ENCODE data around the gene VPS13A.
"Not testable (repeated sequence)": the region's sequence is repeated elsewhere in the genome, so short reads cannot be mapped to it uniquely, and the experiment has no call there.

Gene VPS13A

DNA sequence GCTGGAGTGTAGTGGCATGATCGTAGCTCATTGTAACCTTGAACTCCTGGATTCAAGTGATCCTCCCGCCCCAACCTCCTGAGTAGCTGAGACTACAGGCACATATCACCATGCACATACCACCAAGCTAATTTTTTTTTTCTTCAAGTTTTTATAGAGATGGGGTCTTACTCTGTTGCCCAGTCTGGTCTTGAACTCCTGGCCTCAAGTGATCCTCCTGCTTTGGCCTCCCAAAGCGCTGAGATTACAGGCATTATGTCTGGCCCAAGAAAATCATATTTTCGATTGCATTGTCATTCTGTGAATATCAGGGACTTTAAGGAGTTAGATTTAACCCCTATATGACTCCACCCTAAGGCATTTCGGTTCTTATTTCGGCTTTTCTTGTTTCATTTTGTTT, 116.6 kb downstream of the VPS13A start:
- TF ChIP-seq POLR2A (IDR thresholded peaks at IDR 0.05; ENCODE audit: low read length), result no peak
- no peak for TF ChIP-seq GATA1 (IDR thresholded peaks at IDR 0.05; ENCODE audit: low read depth, low read length)
- DNase-seq, result no peak

DNA sequence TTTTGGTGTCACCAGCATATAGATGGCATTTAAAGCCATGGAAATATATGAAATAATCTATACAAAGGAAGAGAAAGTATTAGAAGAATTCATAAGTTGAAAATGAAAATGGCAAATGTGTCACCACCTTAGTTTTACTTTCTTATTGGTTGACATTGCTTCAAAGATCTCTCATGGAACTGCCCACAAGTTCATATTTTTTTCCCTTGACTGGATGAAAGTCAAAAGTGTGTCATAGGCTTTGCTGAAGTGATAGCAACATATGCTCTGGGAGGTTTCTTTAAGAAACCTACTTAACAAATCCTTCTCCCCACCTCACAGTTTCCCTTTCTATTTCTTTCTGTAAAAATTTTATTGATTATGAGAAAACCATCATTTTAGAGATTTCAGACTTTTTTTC, 127.2 kb downstream of the VPS13A start:
- TF ChIP-seq POLR2A (IDR thresholded peaks at IDR 0.05; ENCODE audit: low read length) (no peak), GATA1 (IDR thresholded peaks at IDR 0.05; ENCODE audit: low read depth, low read length) (no peak)
- no peak for DNase-seq

DNA sequence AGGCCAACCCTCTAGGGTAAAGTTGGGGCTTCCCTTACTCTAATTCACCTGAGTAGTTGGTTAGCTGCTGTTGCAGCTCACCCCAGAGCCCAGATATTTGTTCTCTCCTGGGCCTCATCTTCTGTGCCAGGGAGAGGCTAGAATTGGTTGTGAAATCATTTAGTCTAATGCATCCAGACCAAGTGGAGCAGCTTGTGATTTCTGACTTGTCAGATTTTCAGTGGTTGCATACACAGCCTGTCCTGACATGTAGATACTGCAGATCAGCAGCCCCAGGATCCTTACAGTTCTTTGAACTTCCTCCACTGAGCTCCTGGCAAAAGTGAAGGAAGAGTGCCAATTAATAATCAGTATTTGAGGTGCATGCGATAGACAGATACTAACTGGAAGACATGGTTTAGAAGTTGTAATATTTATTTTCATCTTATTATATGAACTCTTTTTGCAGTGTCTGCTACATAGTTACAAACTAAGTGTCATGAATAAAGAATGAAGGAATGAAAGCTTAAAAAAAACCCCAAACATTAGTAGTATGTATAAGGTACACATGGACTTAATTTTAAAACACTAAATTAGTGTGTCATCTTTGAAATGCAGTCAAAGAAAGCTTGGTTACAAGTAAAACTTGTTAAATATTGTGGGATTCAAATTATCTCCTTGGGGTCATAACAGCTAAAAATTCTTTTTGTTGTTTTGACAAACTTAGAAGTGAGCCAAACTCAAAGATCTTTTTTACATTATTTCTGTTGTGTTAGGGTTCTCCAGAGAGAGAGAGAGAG, 128.5 kb downstream of the VPS13A start:
- no peak for DNase-seq
- TF ChIP-seq GATA1 (IDR thresholded peaks at IDR 0.05; ENCODE audit: low read depth, low read length) (no peak), POLR2A (IDR thresholded peaks at IDR 0.05; ENCODE audit: low read length) (no peak)

DNA sequence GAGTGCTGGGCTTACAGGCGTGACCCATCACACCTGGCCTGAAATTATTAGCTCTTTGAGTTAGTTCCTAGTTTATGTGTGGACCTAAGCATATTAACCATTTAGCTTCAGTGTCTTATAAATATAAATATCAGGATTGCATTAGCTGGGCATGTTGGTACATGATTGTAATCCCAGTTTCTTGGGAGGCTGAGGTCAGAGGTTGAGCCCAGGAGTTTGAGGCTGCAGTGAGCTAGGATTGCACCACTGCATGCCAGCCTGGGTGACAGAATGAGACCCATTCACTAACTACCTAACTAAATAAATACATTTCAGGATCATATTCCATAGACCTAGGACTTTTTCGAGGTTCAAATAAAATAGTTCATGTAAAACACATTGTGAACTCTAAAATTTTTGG, 129.8 kb downstream of the VPS13A start:
- TF ChIP-seq POLR2A (IDR thresholded peaks at IDR 0.05; ENCODE audit: low read length), result no peak
- no peak for TF ChIP-seq GATA1 (IDR thresholded peaks at IDR 0.05; ENCODE audit: low read depth, low read length)
- DNase-seq, result no peak

DNA sequence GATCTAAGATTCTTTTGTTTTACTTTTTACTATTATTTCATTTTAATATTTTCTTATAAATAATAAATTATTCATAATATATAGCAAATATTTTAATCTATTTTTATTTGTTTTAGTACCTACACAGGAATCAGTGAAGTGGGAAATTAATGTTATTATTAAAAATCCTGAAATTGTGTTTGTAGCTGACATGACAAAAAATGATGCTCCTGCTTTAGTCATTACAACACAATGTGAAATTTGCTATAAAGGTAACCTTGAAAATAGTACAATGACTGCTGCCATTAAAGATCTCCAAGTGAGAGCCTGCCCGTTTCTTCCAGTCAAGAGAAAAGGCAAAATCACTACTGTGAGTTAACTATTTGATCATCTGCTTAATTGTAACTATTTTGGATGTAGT, 138.7 kb downstream of the VPS13A start:
- no peak for DNase-seq
- TF ChIP-seq POLR2A (IDR thresholded peaks at IDR 0.05; ENCODE audit: low read length) (no peak), GATA1 (IDR thresholded peaks at IDR 0.05; ENCODE audit: low read depth, low read length) (no peak)

DNA sequence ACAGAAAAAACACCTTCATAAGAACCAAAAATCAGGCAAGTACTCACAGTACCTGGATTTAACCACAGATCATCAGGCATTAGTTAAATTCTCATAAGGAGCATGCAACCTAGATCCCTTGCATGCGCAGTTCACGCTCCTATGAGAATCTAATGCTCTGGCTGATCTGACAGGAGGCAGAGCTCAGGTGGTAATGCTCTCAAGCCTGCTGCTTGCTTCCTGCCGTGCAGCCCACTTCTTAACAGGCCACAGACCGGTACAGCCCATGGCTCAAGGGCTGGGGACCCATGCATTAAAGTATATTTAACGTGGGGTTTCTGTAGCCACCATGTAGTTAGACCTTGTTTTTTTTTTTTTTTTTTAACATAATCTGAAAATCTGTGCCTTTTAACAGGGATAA, 147.7 kb downstream of the VPS13A start:
- no peak for DNase-seq
- no peak for TF ChIP-seq POLR2A (IDR thresholded peaks at IDR 0.05; ENCODE audit: low read length)
- TF ChIP-seq GATA1 (IDR thresholded peaks at IDR 0.05; ENCODE audit: low read depth, low read length), result no peak

DNA sequence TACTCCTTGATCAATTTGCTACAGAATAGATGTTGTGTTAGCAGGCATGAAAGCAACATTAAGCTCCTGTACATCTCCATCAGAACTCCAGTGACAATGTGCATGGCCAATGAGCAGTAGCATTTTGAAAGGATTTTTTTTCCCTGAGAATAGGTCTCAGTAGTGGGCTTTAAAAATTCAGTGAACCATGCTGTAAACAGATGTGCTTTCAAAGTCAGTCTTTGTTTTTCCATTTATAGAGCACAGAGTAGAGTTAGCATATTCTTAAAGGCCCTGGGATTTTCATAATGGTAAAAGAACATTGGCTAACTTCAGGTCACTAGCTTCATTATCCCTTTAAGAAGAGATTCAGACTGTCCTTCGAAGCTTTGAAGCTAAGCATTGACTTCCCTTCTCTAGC, 150.8 kb downstream of the VPS13A start:
- no peak for DNase-seq
- TF ChIP-seq GATA1 (IDR thresholded peaks at IDR 0.05; ENCODE audit: low read depth, low read length) (no peak), POLR2A (IDR thresholded peaks at IDR 0.05; ENCODE audit: low read length) (no peak)

DNA sequence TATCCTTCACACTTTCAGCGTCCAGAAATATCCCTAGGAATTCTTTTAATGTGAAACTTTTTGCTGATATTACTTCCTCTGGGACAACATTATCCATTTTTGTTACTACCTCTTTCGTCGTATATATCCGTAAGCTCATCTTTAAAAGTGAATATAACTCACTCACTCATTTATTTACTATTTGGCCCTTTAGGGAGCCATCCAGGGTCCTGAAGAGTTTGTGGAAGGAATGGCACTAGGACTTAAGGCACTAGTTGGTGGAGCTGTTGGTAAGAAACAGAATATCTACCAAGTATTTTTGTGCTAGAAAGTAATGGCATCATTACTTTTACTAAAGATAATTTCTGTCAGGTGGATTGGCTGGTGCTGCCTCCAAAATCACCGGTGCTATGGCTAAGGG, 192.7 kb downstream of the VPS13A start:
- no peak for DNase-seq
- TF ChIP-seq GATA1 (IDR thresholded peaks at IDR 0.05; ENCODE audit: low read depth, low read length) (no peak), POLR2A (IDR thresholded peaks at IDR 0.05; ENCODE audit: low read length) (no peak)

DNA sequence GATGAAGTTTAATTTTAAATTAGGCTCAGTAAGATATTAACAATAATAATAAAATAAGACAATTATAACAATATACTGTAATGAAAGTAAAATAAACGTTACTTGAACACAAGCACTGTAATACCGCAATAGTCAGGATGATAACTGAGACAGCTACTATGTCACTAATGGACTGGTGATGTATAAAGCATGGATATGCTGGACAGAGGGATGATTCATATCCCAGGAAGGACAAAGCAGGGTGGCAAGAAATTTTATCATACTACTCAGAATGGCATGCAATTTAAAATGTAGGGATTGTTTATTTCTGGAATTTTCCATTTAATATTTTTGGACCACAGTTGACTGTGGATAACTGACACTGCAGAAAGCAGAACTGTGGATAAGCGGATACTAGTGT, 196.9 kb downstream of the VPS13A start:
- no peak for TF ChIP-seq GATA1 (IDR thresholded peaks at IDR 0.05; ENCODE audit: low read depth, low read length)
- TF ChIP-seq POLR2A (IDR thresholded peaks at IDR 0.05; ENCODE audit: low read length), result no peak
- no peak for DNase-seq

DNA sequence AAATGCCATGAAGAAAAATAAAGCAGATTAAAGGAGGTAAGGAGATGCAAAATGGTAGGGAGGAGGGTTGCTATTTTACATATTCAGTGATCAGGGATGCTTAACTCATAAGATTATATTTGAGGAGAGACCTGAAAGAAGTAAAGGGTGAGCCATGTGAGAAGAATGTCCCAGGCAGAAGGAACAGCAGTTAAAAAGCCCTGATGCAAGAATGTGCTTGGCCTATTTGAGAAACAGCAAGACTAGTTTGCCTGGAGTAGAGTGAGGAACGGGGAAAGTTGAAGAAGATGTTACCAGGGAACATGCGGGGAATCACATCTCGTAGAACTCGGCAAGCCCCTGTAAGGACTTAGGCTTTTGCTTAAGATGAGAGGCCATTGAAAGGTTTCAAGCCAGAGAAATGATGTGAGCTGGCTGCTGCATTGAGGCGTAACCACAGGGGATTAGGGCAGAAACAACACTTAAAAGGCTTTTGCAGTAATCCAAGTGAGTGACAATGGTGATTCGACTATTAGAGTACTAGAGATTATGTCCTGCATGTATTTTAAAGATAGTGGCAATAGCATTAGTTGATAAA, 198.7 kb downstream of the VPS13A start:
- TF ChIP-seq POLR2A (IDR thresholded peaks at IDR 0.05; ENCODE audit: low read length) (no peak), GATA1 (IDR thresholded peaks at IDR 0.05; ENCODE audit: low read depth, low read length) (no peak)
- no peak for DNase-seq

DNA sequence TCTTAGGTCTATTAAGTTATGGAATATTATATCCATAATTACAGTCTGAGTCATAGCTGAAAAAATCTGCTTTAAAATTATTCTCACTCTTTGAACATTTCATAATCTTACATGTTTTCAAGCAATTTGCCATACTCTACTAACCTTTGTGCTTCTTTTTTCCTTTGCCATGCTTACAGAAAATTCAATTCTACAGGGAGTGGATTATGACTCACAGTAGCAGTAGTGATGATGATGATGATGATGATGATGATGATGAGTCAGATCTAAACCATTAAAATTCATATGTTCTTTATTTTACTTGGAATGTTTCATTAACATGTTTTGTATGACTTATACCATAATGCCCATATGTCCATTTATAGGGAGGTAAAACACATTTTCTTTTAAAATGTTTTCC, 207.1 kb downstream of the VPS13A start:
- TF ChIP-seq GATA1 (IDR thresholded peaks at IDR 0.05; ENCODE audit: low read depth, low read length), result no peak
- TF ChIP-seq POLR2A (IDR thresholded peaks at IDR 0.05; ENCODE audit: low read length), result no peak
- peak in 1 of 2 experiments; percentile 42 for DNase-seq

DNA sequence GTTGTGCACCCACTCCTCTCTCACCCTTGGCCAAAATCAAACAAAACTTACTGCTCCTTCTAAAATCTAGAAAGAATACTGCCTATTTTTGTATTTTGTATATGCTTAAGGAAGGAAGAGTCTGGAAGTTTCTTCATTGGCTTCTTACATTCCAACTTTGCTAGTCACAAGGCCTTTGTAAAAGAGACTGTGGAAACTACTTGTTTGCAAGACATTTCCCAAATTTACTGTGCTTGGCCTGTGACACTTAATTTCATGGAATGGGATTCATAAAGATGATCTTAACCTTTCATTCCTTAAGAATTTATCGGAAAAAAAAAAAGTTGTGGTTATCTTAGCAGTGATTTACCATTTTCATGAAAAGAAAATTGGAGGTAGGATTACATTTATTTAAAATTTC, 208.9 kb downstream of the VPS13A start:
- TF ChIP-seq POLR2A (IDR thresholded peaks at IDR 0.05; ENCODE audit: low read length), result no peak
- no peak for TF ChIP-seq GATA1 (IDR thresholded peaks at IDR 0.05; ENCODE audit: low read depth, low read length)
- DNase-seq, result no peak

DNA sequence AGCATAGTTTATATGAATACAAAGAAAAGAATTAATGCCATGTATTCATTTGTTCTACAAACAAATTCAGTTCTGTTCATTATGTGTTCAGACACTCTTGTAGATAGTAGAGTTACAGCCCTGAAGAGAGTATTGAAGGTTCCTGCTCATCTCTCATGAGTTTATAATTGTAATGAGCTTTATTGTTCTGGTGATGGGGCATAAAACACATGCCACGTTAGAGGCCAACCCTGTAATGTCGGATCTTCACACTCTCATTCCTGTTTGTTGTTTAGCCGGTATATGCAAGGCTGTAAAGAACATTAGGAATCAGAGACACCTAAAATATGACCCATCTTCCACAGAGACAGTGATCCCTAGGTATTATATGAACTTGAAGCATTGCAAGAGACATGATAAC, 214.5 kb downstream of the VPS13A start:
- no peak for DNase-seq
- TF ChIP-seq GATA1 (IDR thresholded peaks at IDR 0.05; ENCODE audit: low read depth, low read length), result no peak
- no peak for TF ChIP-seq POLR2A (IDR thresholded peaks at IDR 0.05; ENCODE audit: low read length)

DNA sequence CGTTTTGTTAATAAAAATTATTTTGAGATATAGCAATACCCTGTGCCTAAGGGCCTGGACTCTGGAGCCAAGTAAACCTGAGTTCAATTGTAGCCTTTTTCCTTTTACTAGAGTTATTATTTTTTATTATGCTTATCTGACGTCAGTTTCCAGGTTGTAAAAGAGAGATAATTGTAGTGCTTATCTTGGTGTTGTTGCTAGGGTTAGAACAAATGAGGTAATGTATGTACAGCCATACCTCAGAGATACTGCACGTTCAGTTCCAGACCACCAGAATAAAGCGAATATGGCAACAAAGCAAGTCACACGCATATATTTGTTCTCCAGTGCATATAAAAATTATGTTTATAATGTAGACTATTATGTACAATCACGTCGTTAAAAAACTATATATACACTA, 215.0 kb downstream of the VPS13A start:
- peak in 1 of 2 experiments; percentile 34 for DNase-seq
- TF ChIP-seq POLR2A (IDR thresholded peaks at IDR 0.05; ENCODE audit: low read length) (no peak), GATA1 (IDR thresholded peaks at IDR 0.05; ENCODE audit: low read depth, low read length) (no peak)

DNA sequence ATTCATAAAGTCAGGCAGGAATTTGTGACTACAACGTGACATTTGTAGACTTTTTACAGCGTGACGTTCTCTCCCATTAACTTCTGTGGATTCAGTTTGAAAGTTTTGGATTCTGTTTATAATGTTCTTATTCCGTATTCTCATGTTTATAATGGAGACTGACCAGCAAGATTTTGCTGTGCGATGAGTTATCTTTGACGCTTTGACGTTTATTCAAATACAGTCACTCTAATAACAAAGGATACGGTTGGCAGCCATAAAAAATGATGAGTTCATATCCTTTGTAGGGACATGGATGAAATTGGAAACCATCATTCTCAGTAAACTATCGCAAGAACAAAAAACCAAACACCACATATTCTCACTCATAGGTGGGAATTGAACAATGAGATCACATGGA, 221.2 kb downstream of the VPS13A start:
- not testable (repeated sequence) for DNase-seq
